H1 (cell line): ENCODE measurements around the gene C19orf47. TPM values are rescaled to one million over a fixed set of nuclear protein-coding genes. Genes with fewer than 3 reads are reported as not detected.

Experiments used
- CTCF ChIA-PET: fragments of 300-600 bp; sonication (Branson Sonifier 250); formaldehyde crosslinking; loops from one replicate; lab custom pipeline; 2021; ENCODE audit not compliant: partially characterized antibody; lab: Charles Lee
- POLR2A ChIA-PET: fragments of 300-600 bp; sonication (Branson Sonifier 250); formaldehyde crosslinking; loops from one replicate; lab custom pipeline; 2021; ENCODE audit warnings: inconsistent platforms; ENCODE audit not compliant: partially characterized antibody; lab: Charles Lee
- DNase-seq, 2 experiments: peaks; one replicate each; pipeline versions ENCODE4 v3.0.0 to v3.0.0-alpha.2; 2010 to 2022; ENCODE audit warnings: low spot score in 2 of 2, low read depth in 1 of 2, mixed read lengths in 1 of 2
- FAIRE-seq: peaks from 2 replicates; lab custom pipeline; 2011; peaks lifted over from hg19 to GRCh38; lab: Jason Lieb, UNC
- H2AFZ ChIP-seq: 2 replicates; pipeline ENCODE4 v1.8.1; 2012; ENCODE audit warnings: low read length, inconsistent platforms
- H2AK5ac ChIP-seq: 2 replicates; pipeline ENCODE4 v1.6.1; 2013; ENCODE audit warnings: low read depth, low read length
- H2BK120ac ChIP-seq: replicated peaks from 2 replicates; pipeline ENCODE3; 2013; ENCODE audit warnings: low read depth, low read length, inconsistent platforms
- H2BK12ac ChIP-seq: 2 replicates; pipeline ENCODE4 v1.6.1; 2013; ENCODE audit warnings: low read depth, low read length
- H2BK15ac ChIP-seq: 2 replicates; pipeline ENCODE4 v1.6.1; 2013; ENCODE audit warnings: low read length
- H2BK20ac ChIP-seq: 2 replicates; pipeline ENCODE4 v1.6.1; 2013; ENCODE audit warnings: low read length
- H2BK5ac ChIP-seq: 2 replicates; pipeline ENCODE4 v1.6.1; 2013; ENCODE audit warnings: low read depth, low read length
- H3K14ac ChIP-seq: 2 replicates; pipeline ENCODE4 v1.6.1; 2013; ENCODE audit warnings: inconsistent platforms; ENCODE audit not compliant: insufficient read length
- H3K18ac ChIP-seq: 2 replicates; pipeline ENCODE4 v1.6.1; 2013; ENCODE audit warnings: low read length; ENCODE audit errors: extremely low read depth
- H3K23ac ChIP-seq: 2 replicates; pipeline ENCODE4 v1.6.1; 2013; ENCODE audit warnings: inconsistent platforms; ENCODE audit not compliant: insufficient read length
- H3K23me2 ChIP-seq: 2 replicates; pipeline ENCODE4 v1.6.1; 2013; ENCODE audit warnings: low read depth, low read length
- H3K27ac ChIP-seq: 2 replicates; pipeline ENCODE4 v1.6.1; 2011; ENCODE audit warnings: low read depth, low read length, inconsistent platforms
- H3K27me3 ChIP-seq, 4 experiments: replicated peaks in 1 of 4; 1 replicate in 1 of 4; 2 replicates in 3 of 4; pipeline versions ENCODE4 v1.6.1 to v1.8.1; 2011 to 2013; ENCODE audit warnings: low read length in 3 of 4, mild to moderate bottlenecking in 3 of 4, inconsistent platforms in 2 of 4, mixed read lengths in 2 of 4, moderate library complexity in 1 of 4; ENCODE audit not compliant: control insufficient read depth in 3 of 4, insufficient read depth in 3 of 4; ENCODE audit errors: extremely low read depth in 1 of 4
- H3K36me3 ChIP-seq, 4 experiments: 2 replicates each; pipeline versions ENCODE4 v1.6.1 to v1.8.1; 2011 to 2013; ENCODE audit warnings: mild to moderate bottlenecking in 4 of 4, low read length in 3 of 4, moderate library complexity in 2 of 4, control low read depth in 1 of 4, inconsistent platforms in 1 of 4; ENCODE audit not compliant: insufficient read depth in 4 of 4, control insufficient read depth in 2 of 4
- H3K4ac ChIP-seq: replicated peaks from 2 replicates; pipeline ENCODE3; 2013; ENCODE audit warnings: low read length, low read depth, mixed read lengths, inconsistent platforms; ENCODE audit not compliant: insufficient read length
- H3K4me1 ChIP-seq, 4 experiments: replicated peaks in 1 of 4; 1 replicate in 1 of 4; 2 replicates in 3 of 4; pipeline versions ENCODE4 v1.6.1 to v1.8.1; 2011 to 2013; ENCODE audit warnings: low read length in 3 of 4, inconsistent platforms in 2 of 4, mixed read lengths in 1 of 4; ENCODE audit not compliant: insufficient read depth in 4 of 4, control insufficient read depth in 3 of 4
- H3K4me2 ChIP-seq, 2 experiments: 2 replicates each; pipeline versions ENCODE4 v1.6.1 to v1.8.1; 2011 to 2013; ENCODE audit warnings: low read depth in 2 of 2, low read length in 2 of 2, control low read depth in 1 of 2, inconsistent platforms in 1 of 2, mild to moderate bottlenecking in 1 of 2; ENCODE audit not compliant: insufficient read depth in 1 of 2
- H3K4me3 ChIP-seq, 4 experiments: fragments of 200-600, 300-600 bp in 1 of 4; sonication (generic), shearing (Covaris generic), sonication (Bioruptor Twin) in 1 of 4; 2 replicates each; pipeline versions ENCODE4 v1.5.1 to v1.8.1; 2011 to 2016; ENCODE audit warnings: low read length in 4 of 4, low read depth in 3 of 4, control low read depth in 2 of 4, inconsistent platforms in 2 of 4, mild to moderate bottlenecking in 2 of 4, mixed read lengths in 1 of 4, moderate library complexity in 1 of 4; ENCODE audit not compliant: insufficient read depth in 2 of 4; ENCODE audit errors: extremely low read depth in 1 of 4
- H3K56ac ChIP-seq: replicated peaks from 2 replicates; pipeline ENCODE3; 2013; ENCODE audit warnings: low read depth, mild to moderate bottlenecking, mixed read lengths, low read length, inconsistent platforms; ENCODE audit not compliant: insufficient read length
- H3K79me1 ChIP-seq: 2 replicates; pipeline ENCODE4 v1.6.1; 2013; ENCODE audit warnings: low read depth, low read length, control low read depth
- H3K79me2 ChIP-seq, 2 experiments: 2 replicates each; pipeline versions ENCODE4 v1.6.1 to v1.8.1; 2012 to 2013; ENCODE audit warnings: low read length in 2 of 2, mild to moderate bottlenecking in 2 of 2, inconsistent platforms in 1 of 2; ENCODE audit not compliant: insufficient read depth in 2 of 2, control insufficient read depth in 1 of 2
- H3K9ac ChIP-seq, 4 experiments: replicated peaks in 1 of 4; 1 replicate in 1 of 4; 2 replicates in 3 of 4; pipeline versions ENCODE4 v1.6.1 to v1.8.1; 2011 to 2013; ENCODE audit warnings: low read depth in 3 of 4, low read length in 3 of 4, control low read depth in 2 of 4, mild to moderate bottlenecking in 2 of 4, moderate library complexity in 2 of 4, inconsistent platforms in 1 of 4; ENCODE audit errors: extremely low read depth in 1 of 4
- H3K9me3 ChIP-seq, 2 experiments: 2 replicates each; pipeline versions ENCODE4 v1.6.1 to v1.8.1; 2012 to 2013; ENCODE audit warnings: mild to moderate bottlenecking in 2 of 2, moderate library complexity in 2 of 2, control low read depth in 1 of 2, inconsistent platforms in 1 of 2, low read depth in 1 of 2, low read length in 1 of 2, mixed read lengths in 1 of 2; ENCODE audit not compliant: insufficient read depth in 2 of 2
- H4K20me1 ChIP-seq, 2 experiments: replicated peaks in 1 of 2; 2 replicates each; pipeline versions ENCODE3 to v1.8.1; 2011 to 2013; ENCODE audit warnings: inconsistent platforms in 2 of 2, low read length in 2 of 2, mild to moderate bottlenecking in 1 of 2; ENCODE audit not compliant: insufficient read depth in 2 of 2, control insufficient read depth in 1 of 2
- H4K5ac ChIP-seq: 2 replicates; pipeline ENCODE4 v1.6.1; 2013; ENCODE audit warnings: low read length, low read depth, mixed read lengths, inconsistent platforms; ENCODE audit not compliant: insufficient read length
- H4K8ac ChIP-seq: 2 replicates; pipeline ENCODE4 v1.8.0; 2013; ENCODE audit warnings: mild to moderate bottlenecking, moderate library complexity, low read length, inconsistent platforms; ENCODE audit not compliant: insufficient read depth; ENCODE audit errors: extremely low read depth
- H4K91ac ChIP-seq: replicated peaks from 2 replicates; pipeline ENCODE3; 2013; ENCODE audit warnings: low read length, mixed read lengths, inconsistent platforms; ENCODE audit not compliant: insufficient read length
- BCL11A ChIP-seq, 2 experiments: IDR thresholded peaks; one replicate each; pipeline ENCODE4 v1.6.1; 2011; ENCODE audit warnings: low read depth in 2 of 2, low read length in 2 of 2, mild to moderate bottlenecking in 2 of 2
- CBX8 ChIP-seq: fragments of 300-800, 300-1000 bp; sonication (generic); IDR thresholded peaks from 2 replicates; pipeline ENCODE4 v1.7.1; 2016; ENCODE audit warnings: low read depth, low read length, borderline replicate concordance
- CHD2 ChIP-seq: IDR thresholded peaks from 2 replicates; pipeline ENCODE4 v1.6.1; 2012; ENCODE audit warnings: low read length, improper control_type of control experiment
- EGR1 ChIP-seq: IDR thresholded peaks from 2 replicates; pipeline ENCODE4 v1.6.1; 2011; ENCODE audit warnings: low read depth, low read length, borderline replicate concordance
- GABPA ChIP-seq: IDR thresholded peaks from 2 replicates; pipeline ENCODE4 v1.6.1; 2011; ENCODE audit warnings: mild to moderate bottlenecking, low read length, moderate library complexity, borderline replicate concordance; ENCODE audit not compliant: insufficient read depth
- POLR2AphosphoS5 ChIP-seq: IDR thresholded peaks from 2 replicates; pipeline ENCODE4 v1.6.1; 2011; ENCODE audit warnings: low read depth, low read length
- RFX5 ChIP-seq: IDR thresholded peaks from 2 replicates; pipeline ENCODE4 v1.6.1; 2011; ENCODE audit warnings: low read depth, low read length, improper control_type of control experiment, borderline replicate concordance
- SIRT6 ChIP-seq: IDR thresholded peaks from one replicate; pipeline ENCODE4 v1.7.1; 2012; ENCODE audit warnings: low read length, inconsistent platforms
- TAF1 ChIP-seq: IDR thresholded peaks from 2 replicates; pipeline ENCODE4 v1.6.1; 2011; ENCODE audit warnings: mild to moderate bottlenecking, low read depth, low read length
- TAF7 ChIP-seq: optimal IDR thresholded peaks from 2 replicates; pipeline ENCODE3; 2011; ENCODE audit warnings: low read depth, mild to moderate bottlenecking, inconsistent platforms, low read length, moderate library complexity, borderline replicate concordance
- TBP ChIP-seq: IDR thresholded peaks from 2 replicates; pipeline ENCODE4 v1.6.1; 2011; ENCODE audit warnings: low read depth, low read length, improper control_type of control experiment
- TEAD4 ChIP-seq: IDR thresholded peaks from 2 replicates; pipeline ENCODE4 v1.6.1; 2012; ENCODE audit warnings: low read depth, low read length, inconsistent platforms, mixed read lengths
- USF2 ChIP-seq: IDR thresholded peaks from 2 replicates; pipeline ENCODE4 v1.6.1; 2011; ENCODE audit warnings: low read length, improper control_type of control experiment
- YY1 ChIP-seq: IDR thresholded peaks from 2 replicates; pipeline ENCODE4 v1.6.1; 2011; ENCODE audit warnings: low read depth, mild to moderate bottlenecking, low read length
- WGBS, 2 experiments: shearing (Covaris generic) in 1 of 2; methylation state at CpG; one replicate each; pipeline versions ENCODE4 v1.1.6 to v1.1.7; 2013 to 2015; ENCODE audit warnings: low lambda C conversion rate in 2 of 2, mixed read lengths in 2 of 2, inconsistent platforms in 1 of 2, low coverage in 1 of 2, missing lambda C conversion rate in 1 of 2; ENCODE audit not compliant: insufficient replicate concordance in 2 of 2, insufficient coverage in 1 of 2, insufficient read length in 1 of 2; ENCODE audit errors: extremely low coverage in 1 of 2, missing lambda C conversion rate in 1 of 2; 5-methylcytosine and 5-hydroxymethylcytosine counted together
- polyA plus RNA-seq, 7 experiments: library from polyadenylated mRNA; depleted of rRNA in 3 of 7; stranded (reverse) in 5 of 7; unstranded in 2 of 7; fragments of >200 nt in 5 of 7; fragments of 200-250 nt in 2 of 7; gene quantifications; 1 replicate in 5 of 7; 2 replicates in 1 of 7; 4 replicates in 1 of 7; pipeline versions ENCODE4 v1.2.1 to v1.2.3, GENCODE V29; 2011 to 2013; ENCODE audit warnings: missing spikeins in 2 of 7, mixed read lengths in 2 of 7
- total RNA-seq: library from RNA; stranded (reverse); fragmentation: NEBNext Ultra II Directional; extraction: Animal tissue kit (Norgen Biotek cat#: 25700); gene quantifications from 2 replicates; pipeline ENCODE4 v1.2.1, GENCODE V29; 2021

Gene C19orf47
- total and polyA plus RNA-seq, 2 of the 8 experiments (the other 6 are each of a cell fraction or from before 2014, with no cell fraction given), result 17.8 to 27.3 TPM

- H3K18ac ChIP-seq, result no peak overlapping the region
- CTCF ChIA-PET, result interaction anchor here (1.1 to 1.7 kb wide), 2 partner anchors 33 to 248 kb away, joined by 3 to 4 read pairs; no protein-coding TSS in a partner anchor
- 91% methylated on average over 9 of the region's 10 CpGs; no CpG with 5 or more reads in 1 of the 2 experiments for WGBS, 2 experiments
- TF ChIP-seq CHD2 (no peak), YY1 (no peak), SIRT6 (no peak), POLR2AphosphoS5 (no peak), GABPA (no peak), RFX5 (no peak), EGR1 (no peak), USF2 (no peak), TBP (no peak), TEAD4 (no peak), BCL11A (IDR thresholded peaks at IDR 0.05; ENCODE audit: low read depth in 2 of 2, low read length in 2 of 2) (no peak), TAF1 (no peak), CBX8 (no peak), TAF7 (no peak)
These were observed 39.0 kb upstream of the C19orf47 start for GRCh38 chr19:40387155-40387554.

More at GRCh38 chr19:40387155-40387554, 39.0 kb upstream of the C19orf47 start:
- H3K56ac ChIP-seq, result no peak overlapping the region
- no peak overlapping the region for H2BK20ac ChIP-seq
- H4K5ac ChIP-seq, result no peak overlapping the region
- no peak overlapping the region for H4K91ac ChIP-seq
- no peak overlapping the region for H2BK15ac ChIP-seq
- H4K8ac ChIP-seq, result no peak overlapping the region
- no peak overlapping the region for H2BK120ac ChIP-seq
- 0 out of 2 replicates have a peak overlapping the region, but pooled peaks have one; percentile 17 for H2BK12ac ChIP-seq
- no peak overlapping the region for H2AFZ ChIP-seq
- no peak overlapping the region for H3K14ac ChIP-seq
- no peak overlapping the region for H3K23ac ChIP-seq
- FAIRE-seq (no peak), DNase-seq (no peak)
- no peak overlapping the region for H2AK5ac ChIP-seq
- POLR2A ChIA-PET, result interaction anchor here (0.9 to 1.7 kb wide), 2 partner anchors 15 to 123 kb away, joined by 3 to 5 read pairs; no protein-coding TSS in a partner anchor
- H3K9me3 ChIP-seq, result no peaks in the 10 kb centered on the region
- H3K27me3 ChIP-seq, result no peaks in the 10 kb centered on the region
- H3K23me2 ChIP-seq, result no peaks in the 10 kb centered on the region
- H4K20me1 ChIP-seq, result no peaks in the 10 kb centered on the region
- no peak overlapping the region for H3K9ac ChIP-seq
- H3K27ac ChIP-seq, result no peak overlapping the region
- no peak overlapping the region for H3K4me3 ChIP-seq
- no peaks in the 10 kb centered on the region for H3K79me2 ChIP-seq
- H2BK5ac ChIP-seq, result no peak overlapping the region
- H3K36me3 ChIP-seq, result no peaks in the 10 kb centered on the region
- H3K4ac ChIP-seq, result no peak overlapping the region
- peaks cover 0 to 7% (median 3%) of the 10 kb centered on the region in 4 experiments; a peak in 4 of 7 replicates for H3K4me1 ChIP-seq
- no peaks in the 10 kb centered on the region for H3K79me1 ChIP-seq
- H3K4me2 ChIP-seq, result no peak overlapping the region
